Measurements from ENCODE around the gene ADGRV1. TPM values are rescaled to one million over a fixed set of nuclear protein-coding genes. Genes with fewer than 3 reads are reported as not detected.

ADGRV1 gene
- polyA plus RNA-seq, 2 of the 4 experiments (the other 2 are of a cell fraction) = 0.70 to 3.7 TPM

DNA sequence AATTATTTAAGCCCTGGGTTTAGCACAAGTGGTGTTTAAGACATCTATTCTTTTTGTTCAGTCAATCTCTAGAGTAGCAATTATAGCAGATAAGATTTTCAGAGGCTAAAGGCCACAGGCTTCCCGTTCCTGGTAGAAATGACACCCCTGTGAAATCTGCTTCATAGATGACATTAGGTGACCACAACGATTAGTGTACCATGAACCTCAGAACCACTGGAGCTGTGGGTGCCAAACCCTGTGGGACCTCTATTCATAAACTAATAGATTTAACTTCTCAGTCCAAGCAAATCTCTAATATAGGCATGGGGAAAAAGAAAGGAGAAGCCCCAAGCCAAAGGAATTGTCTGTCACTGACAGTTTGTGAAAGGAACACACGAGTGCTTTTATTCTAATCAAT lies 617.1 kb downstream of the ADGRV1 start:
- DNase-seq (ENCODE audit: low read depth in 1 of 2, low spot score in 1 of 2) = no peak
- ChIA-PET CTCF (no interaction called here), POLR2A (no interaction called here)
- WGBS (ENCODE audit: missing lambda C conversion rate) = 61% methylated on average over 3 of the region's 3 CpGs
- peaks cover 12% of the 10 kb centered on the region for H3K4me1 ChIP-seq
- H3K4me3 ChIP-seq = no peak overlapping the region
- H3K27ac ChIP-seq = peak overlapping the region in 1 of 2 experiments; percentile 32; a peak in 2 of 6 replicates
- no peaks in the 10 kb centered on the region for H3K9me3 ChIP-seq
- FAIRE-seq = no peak
- no peak for ATAC-seq
- H3K4me2 ChIP-seq = peak overlapping the region; percentile 38; the same call in 2 of the 3 replicates
- TF ChIP-seq BHLHE40 (IDR thresholded peaks at IDR 0.05; ENCODE audit: low read depth, low read length) = no peak
- TF ChIP-seq, protein P1, sequence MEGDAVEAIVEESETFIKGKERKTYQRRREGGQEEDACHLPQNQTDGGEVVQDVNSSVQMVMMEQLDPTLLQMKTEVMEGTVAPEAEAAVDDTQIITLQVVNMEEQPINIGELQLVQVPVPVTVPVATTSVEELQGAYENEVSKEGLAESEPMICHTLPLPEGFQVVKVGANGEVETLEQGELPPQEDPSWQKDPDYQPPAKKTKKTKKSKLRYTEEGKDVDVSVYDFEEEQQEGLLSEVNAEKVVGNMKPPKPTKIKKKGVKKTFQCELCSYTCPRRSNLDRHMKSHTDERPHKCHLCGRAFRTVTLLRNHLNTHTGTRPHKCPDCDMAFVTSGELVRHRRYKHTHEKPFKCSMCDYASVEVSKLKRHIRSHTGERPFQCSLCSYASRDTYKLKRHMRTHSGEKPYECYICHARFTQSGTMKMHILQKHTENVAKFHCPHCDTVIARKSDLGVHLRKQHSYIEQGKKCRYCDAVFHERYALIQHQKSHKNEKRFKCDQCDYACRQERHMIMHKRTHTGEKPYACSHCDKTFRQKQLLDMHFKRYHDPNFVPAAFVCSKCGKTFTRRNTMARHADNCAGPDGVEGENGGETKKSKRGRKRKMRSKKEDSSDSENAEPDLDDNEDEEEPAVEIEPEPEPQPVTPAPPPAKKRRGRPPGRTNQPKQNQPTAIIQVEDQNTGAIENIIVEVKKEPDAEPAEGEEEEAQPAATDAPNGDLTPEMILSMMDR (IDR thresholded peaks at IDR 0.05) = no peak

DNA sequence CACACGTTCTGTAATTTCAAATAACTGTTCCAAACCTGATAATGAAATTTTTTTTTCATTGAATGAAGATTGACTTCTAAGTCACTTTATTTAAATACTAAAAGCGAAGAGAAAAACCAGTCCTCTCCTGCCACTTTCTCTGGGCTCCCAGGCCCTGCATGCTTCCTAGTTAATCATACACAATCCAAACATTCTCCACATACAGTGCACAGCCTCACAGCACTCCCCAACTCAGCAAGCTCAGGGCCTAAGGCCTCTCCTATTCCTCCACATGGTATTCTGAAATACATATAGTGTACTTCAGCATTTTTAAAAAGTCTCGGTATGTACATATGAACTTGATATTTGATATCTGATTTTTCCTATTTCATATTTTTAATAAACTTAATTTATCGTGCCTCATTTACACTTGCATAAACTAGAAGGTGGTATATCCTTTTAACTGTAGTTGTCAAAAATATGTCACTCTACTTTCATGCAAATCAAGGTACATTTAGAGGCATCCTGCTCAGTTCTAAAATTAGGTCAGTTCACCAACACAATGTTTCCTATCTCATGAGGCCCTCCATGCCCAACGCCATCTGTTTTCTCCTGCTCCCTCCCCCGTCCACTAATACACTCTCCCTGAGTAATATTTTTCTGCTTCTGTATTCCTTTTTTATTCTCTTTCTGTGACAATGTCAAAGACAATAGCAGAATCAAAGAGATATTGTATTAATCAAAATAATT lies 617.9 kb downstream of the ADGRV1 start:
- ChIA-PET CTCF (interaction anchor here (1.6 kb wide), 1 partner anchor 208 kb away, joined by 6 read pairs; no protein-coding TSS in a partner anchor), POLR2A (no interaction called here)
- WGBS (ENCODE audit: missing lambda C conversion rate) = 73% methylated on average over 6 of the region's 6 CpGs
- Histone ChIP-seq H3K4me2 (peak overlapping the region; percentile 38), H3K4me1 (peaks cover 12% of the 10 kb centered on the region), H3K27ac (peak overlapping the region in 1 of 2 experiments; percentile 32; a peak in 1 of 6 replicates), H3K9me3 (no peaks in the 10 kb centered on the region), H3K4me3 (no peak overlapping the region)
- DNase-seq (ENCODE audit: low read depth in 1 of 2, low spot score in 1 of 2) (no peak), FAIRE-seq (peak; percentile 13), ATAC-seq (peak in 1 of 2 experiments; percentile 89; a peak in 3 of 6 replicates)
- no peak for TF ChIP-seq MAFK (IDR thresholded peaks at IDR 0.05; ENCODE audit: partially characterized antibody)

DNA sequence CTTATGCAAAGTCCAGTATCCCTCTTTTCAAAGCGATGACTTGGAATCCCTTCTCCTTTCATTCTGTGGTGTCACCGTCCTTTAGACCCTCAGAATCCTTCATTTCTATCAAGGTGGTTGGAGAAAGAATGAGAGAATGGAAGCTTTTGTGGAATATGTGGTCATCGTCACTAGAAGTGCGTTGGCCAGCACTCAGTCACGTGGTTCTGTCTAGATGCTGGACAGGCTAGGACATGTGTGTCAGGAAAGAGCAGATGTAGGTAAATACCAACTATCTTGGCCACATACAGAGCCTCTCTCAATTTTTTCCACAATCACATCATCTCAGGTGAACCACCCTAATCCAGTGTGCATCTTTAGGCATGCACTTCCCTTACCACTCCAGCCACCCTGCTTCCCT lies 618.5 kb downstream of the ADGRV1 start:
- CTCF ChIA-PET = interaction anchor here (1.6 kb wide), 1 partner anchor 207 kb away, joined by 6 read pairs; no protein-coding TSS in a partner anchor
- POLR2A ChIA-PET = no interaction called here

More for the DNA sequence above, 618.5 kb downstream of the ADGRV1 start:
- H3K4me2 ChIP-seq = no peak overlapping the region
- FAIRE-seq (peak; percentile 56), ATAC-seq (no peak), DNase-seq (ENCODE audit: low read depth in 1 of 2, low spot score in 1 of 2) (no peak)
- H3K9me3 ChIP-seq = no peaks in the 10 kb centered on the region
- TF ChIP-seq, protein P2, sequence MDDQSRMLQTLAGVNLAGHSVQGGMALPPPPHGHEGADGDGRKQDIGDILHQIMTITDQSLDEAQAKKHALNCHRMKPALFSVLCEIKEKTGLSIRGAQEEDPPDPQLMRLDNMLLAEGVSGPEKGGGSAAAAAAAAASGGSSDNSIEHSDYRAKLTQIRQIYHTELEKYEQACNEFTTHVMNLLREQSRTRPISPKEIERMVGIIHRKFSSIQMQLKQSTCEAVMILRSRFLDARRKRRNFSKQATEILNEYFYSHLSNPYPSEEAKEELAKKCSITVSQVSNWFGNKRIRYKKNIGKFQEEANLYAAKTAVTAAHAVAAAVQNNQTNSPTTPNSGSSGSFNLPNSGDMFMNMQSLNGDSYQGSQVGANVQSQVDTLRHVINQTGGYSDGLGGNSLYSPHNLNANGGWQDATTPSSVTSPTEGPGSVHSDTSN (IDR thresholded peaks at IDR 0.05) = no peak
- TF ChIP-seq CHD4 (IDR thresholded peaks at IDR 0.05; ENCODE audit: borderline replicate concordance) (no peak), HOXB13 (CRISPR knock-in tag; IDR thresholded peaks at IDR 0.05; ENCODE audit: low read depth) (no peak), CEBPB (IDR thresholded peaks at IDR 0.05) (no peak), TP53 (CRISPR knock-in tag; IDR thresholded peaks at IDR 0.05) (no peak), HOXB5 (CRISPR knock-in tag; IDR thresholded peaks at IDR 0.05) (no peak), TFCP2L1 (CRISPR knock-in tag; IDR thresholded peaks at IDR 0.05) (no peak), JUNB (IDR thresholded peaks at IDR 0.05) (no peak), ESRRA (IDR thresholded peaks at IDR 0.05; ENCODE audit: borderline replicate concordance, low read length) (no peak), MAX (IDR thresholded peaks at IDR 0.05) (no peak), POLR2AphosphoS2 (conservative IDR thresholded peaks at IDR 0.05; ENCODE audit: low read length) (no peak), USF2 (IDR thresholded peaks at IDR 0.05) (no peak)
- TF ChIP-seq, protein P3, sequence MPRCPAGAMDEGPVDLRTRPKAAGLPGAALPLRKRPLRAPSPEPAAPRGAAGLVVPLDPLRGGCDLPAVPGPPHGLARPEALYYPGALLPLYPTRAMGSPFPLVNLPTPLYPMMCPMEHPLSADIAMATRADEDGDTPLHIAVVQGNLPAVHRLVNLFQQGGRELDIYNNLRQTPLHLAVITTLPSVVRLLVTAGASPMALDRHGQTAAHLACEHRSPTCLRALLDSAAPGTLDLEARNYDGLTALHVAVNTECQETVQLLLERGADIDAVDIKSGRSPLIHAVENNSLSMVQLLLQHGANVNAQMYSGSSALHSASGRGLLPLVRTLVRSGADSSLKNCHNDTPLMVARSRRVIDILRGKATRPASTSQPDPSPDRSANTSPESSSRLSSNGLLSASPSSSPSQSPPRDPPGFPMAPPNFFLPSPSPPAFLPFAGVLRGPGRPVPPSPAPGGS (IDR thresholded peaks at IDR 0.05) = no peak
- TF ChIP-seq, protein P1 (IDR thresholded peaks at IDR 0.05) = no peak
- 88% methylated on average over 5 of the region's 5 CpGs for WGBS (ENCODE audit: missing lambda C conversion rate)
- peaks cover 12% of the 10 kb centered on the region for H3K4me1 ChIP-seq
- H3K4me3 ChIP-seq = no peak overlapping the region
- H3K27ac ChIP-seq = no peak overlapping the region
